GM19324 (cell line): ENCODE results near the gene CGB5.
"Not testable (repeated sequence)": the region's sequence is repeated elsewhere in the genome, so short reads cannot be mapped to it uniquely, and the experiment has no call there.

ENCODE experiments used
- ATAC-seq: cut with Tn5 transposase; IDR thresholded peaks from one replicate; pipeline ENCODE4 v1.9.1; 2021; ENCODE audit warnings: mild to moderate bottlenecking, moderate library complexity; ENCODE audit not compliant: unreplicated experiment, low FRiP score

The CGB5 gene

DNA sequence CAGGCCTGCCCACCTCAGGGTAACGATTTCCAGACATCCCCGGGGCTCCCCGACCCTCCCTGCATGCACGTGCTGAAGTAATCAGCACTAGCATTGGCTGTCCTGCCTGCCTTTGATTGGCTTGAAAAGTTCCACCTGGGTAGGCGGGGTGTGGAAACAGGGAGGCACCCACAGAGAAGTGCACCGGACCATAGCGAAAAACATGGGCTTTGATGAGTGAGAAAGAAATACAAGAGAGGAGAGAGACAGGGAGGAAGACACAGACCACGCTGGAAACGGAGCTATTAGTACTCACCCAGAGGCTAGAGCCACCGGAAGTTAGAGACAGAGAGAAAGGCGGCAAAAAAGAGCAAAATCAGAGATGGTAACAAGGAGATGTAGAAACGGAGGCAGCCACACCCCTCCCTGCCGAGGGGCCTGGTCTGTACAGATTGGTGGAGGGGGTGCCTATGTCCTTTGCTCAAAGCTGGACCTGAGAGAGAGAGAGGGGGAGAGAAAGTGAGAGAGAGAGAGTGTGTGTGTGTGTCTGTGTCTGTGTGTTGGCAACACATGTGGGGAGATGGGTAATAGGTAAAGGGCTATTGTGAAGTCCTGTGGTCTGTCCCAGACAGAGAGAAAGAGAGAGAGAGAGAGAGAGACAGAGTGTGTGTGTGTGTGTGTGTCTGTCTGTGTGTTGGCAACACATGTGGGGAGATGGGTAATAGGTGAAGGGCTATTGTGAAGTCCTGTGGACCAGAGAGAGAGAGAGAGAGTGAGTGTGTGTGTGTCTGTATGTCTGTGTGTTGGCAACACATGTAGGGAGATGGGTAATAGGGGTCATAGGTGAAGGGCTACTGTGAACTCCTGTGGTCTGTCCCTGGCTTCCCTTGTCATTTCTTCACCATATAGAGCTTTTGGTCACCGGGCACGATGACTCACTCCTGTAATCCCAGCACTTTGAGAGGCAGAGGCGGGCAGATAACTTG lies 22.4 kb upstream of the CGB5 start:
- no peak for ATAC-seq

DNA sequence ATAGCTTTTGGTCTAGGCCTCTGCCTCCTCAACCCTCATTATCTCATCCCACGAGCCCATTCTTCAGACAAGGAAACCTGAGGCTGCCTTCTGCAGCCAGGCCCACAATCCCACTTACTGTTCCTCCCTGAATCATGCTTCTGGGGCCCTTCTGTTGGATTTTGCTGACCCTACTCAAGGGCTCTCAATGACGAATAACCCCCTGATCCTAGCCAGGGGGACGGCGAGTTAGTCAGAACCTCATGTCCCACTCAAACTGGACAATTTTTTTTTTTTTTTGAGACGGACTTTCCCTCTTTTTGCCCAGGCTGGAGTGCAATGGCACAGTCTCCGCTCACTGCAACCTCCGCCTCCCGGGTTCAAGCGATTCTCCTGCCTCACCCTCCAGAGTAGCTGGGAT lies 21.5 kb upstream of the CGB5 start:
- no peak for ATAC-seq

DNA sequence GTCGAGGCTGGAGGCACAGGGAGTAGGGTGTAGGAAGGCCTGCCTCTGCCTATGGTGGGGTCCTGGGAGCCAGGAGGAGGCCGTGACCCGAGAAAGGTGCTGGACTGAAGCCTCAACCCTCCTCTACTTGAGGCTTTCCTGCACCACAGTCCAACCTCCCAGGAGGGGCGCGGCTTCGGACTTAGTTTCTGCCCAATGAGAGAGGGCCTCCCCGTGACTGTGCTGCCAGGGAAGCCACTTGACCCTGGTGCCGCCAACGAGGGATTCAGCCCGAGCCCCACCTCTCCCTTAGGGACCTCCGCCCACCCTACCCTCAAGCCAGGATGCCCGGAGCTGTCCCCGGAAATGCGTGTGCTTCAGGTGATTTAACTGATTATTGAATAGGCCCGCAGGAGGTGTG lies 19.4 kb upstream of the CGB5 start, which contains the start of gene CGB3:
Gene CGB3, minus strand, starts transcription at position 101 of the 400 bp plus-strand sequence. CDS start 362 bp downstream, outside the sequence.
- ATAC-seq, result not testable (repeated sequence)

DNA sequence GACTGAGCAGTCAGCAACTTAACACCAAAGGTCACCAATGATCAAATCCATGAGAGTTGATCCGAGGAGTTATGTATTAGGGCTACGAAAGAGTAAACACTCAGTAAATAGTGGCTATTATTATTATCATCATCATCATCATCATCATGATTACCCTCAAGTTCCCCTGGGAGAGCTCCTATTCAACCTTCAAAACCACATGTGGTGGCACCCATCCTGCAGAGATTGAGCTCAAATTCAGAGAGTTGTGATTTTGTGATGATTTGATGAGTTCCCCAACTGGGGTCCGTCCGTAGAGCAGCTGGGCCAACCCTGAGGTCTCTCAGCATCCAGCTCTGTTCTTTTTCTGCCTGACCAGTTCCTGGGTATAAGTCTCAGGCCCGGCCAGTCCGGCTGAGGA lies 18.6 kb upstream of the CGB5 start:
- ATAC-seq, result not testable (repeated sequence)

DNA sequence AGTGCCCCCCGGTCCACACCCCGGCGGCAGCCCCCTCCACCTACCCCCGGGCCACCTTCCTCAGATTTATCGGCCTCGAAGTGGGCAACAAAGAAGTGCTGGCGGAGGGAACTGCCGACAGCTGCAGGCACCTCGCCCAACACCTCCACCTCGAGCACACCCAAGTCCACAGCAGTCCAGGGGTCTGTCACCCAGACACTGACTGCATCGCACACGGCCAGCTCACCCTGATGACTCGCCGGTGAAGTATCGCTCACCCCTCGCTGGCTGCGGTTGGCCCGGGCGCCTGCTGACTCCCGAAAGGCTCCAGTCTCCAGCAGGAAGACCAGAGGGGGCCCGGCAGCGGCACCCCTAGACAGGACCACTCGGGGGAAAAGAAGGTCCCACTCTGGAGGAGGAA lies 18.0 kb upstream of the CGB5 start:
- ATAC-seq, result not testable (repeated sequence)

DNA sequence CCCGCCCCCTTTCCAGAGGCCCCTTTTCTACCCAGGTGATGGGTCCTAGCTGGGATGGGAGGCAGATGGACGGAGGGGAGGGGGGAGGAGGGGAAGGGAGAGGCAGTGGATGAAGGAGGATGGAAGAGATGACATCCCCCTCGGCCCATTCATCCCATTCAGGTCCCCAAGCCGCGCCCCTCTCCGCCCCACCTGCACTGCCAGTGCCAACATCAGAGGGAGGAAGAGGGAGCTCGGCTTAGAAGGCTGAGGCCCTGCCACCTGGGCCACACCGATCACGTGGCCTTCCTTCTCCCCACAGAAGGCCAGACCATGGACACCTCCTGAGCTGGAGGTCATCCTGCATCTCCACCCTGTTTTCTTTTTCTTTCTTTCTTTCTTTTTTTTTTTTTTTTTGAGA lies 15.0 kb upstream of the CGB5 start:
- not testable (repeated sequence) for ATAC-seq

DNA sequence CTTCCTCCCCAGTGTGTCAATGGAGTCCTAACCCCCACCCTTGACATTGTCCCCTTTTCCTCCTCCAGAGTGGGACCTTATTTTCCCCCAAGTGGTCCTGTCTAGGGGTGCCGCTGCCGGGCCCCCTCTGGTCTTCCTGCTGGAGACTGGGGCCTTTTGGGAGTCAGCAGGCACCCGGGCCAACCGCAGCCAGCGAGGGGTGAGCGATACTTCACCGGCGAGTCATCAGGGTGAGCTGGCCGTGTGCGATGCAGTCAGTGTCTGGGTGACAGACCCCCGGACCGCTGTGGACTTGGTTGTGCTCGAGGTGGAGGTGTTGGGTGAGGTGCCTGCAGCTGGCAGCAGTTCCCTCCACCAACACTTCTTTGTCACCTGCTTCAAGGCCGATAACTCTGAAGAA lies 13.9 kb upstream of the CGB5 start:
- not testable (repeated sequence) for ATAC-seq

DNA sequence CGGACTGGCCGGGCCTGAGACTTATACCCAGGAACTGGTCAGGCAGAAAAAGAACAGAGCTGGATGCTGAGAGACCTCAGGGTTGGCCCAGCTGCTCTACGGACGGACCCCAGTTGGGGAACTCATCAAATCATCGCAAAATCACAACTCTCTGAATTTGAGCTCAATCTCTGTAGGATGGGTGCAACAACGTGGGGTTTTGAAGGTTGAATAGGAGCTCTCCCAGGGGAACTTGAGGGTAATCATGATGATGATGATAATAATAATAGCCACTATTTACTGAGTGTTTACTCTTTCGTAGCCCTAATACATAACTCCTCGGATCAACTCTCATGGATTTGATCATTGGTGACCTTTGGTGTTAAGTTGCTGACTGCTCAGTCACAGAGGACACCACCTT lies 13.3 kb upstream of the CGB5 start:
- not testable (repeated sequence) for ATAC-seq

DNA sequence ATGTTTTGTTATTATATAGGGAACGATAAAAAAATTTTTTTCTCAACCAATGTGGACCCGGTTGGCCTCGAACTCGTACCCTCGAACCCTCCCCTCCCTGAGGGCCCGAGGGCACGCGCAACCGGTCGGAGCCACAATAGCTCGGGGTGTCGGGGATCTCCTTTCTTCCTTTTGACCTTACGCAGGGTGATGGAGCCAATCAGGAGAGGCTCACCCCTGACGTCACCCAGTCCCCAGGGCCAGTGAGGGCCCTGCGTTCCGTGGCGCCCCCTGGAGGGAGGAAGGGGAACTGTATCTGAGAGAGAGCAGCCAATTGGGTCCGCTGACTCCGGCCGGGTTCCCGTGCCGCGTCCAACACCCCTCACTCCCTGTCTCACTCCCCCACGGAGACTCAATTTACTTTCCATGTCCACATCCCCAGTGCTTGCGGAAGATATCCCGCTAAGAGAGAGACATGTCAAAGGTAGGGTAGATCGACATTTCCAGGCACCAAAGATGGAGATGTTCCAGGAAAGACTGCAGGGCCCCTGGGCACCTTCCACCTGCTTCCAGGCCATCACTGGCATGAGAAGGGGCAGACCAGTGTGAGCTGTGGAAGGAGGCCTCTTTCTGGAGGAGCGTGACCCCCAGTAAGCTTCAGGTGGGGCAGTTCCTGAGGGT lies 11.9 kb upstream of the CGB5 start, which contains the start of gene CGB2:
Gene CGB2, plus strand, starts transcription at position 249 of the 660 bp plus-strand sequence. Its CDS starts 206 bp downstream, at position 455.
- ATAC-seq, result not testable (repeated sequence)

DNA sequence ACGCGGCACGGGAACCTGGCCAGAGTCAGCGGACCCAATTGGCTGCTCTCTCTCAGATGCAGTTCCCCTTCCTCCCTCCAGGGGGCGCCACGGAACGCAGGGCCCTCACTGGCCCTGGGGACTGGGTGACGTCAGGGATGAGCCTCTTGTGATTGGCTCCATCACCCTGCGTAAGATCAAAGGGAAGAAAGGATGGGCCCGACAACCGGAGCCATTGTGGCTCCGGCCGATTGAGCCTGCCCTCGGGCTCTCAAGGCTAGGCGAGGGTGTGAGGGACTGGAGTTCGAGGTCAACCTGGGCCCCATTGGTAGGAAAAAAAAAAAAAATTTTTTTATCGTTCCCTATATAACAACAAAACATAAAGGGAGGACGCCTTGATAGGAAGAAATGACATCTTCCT lies 6.8 kb upstream of the CGB5 start, which contains the start of gene CGB1:
Gene CGB1, minus strand, starts transcription at position 81 of the 400 bp plus-strand sequence. CDS start 184 bp downstream, outside the sequence.
- not testable (repeated sequence) for ATAC-seq

DNA sequence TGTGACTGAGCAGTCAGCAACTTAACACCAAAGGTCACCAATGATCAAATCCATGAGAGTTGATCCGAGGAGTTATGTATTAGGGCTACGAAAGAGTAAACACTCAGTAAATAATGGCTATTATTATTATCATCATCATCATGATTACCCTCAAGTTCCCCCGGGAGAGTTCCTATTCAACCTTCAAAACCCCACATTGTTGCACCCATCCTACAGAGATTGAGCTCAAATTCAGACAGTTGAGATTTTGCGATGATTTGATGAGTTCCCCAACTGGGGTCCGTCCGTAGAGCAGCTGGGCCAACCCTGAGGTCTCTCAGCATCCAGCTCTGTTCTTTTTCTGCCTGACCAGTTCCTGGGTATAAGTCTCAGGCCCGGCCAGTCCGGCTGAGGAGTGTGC lies 5.5 kb upstream of the CGB5 start:
- not testable (repeated sequence) for ATAC-seq

DNA sequence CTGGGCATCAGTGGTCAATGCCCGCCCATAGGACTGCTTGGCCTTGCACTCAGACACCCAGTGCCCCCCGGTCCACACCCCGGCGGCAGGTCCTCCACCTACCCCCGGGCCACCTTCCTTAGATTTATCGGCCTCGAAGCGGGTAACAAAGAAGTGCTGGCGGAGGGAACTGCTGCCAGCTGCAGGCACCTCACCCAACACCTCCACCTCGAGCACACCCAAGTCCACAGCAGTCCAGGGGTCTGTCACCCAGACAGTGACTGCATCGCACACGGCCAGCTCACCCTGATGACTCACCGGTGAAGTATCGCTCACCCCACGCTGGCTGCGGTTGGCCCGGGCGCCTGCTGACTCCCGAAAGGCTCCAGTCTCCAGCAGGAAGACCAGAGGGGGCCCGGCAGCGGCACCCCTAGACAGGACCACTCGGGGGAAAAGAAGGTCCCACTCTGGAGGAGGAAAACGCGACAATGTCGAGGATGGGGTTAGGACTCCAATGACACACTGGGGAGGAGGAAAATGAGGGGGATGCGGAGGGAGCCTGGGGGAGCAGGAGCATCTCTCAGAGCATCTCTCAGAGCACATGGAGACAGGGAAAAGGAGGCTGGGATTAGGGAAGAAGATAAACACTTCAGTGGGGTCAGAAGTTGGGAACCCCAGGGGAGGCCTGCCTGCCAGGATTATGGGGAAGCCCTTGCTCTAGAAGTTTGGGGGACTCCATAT lies 4.9 kb upstream of the CGB5 start:
- ATAC-seq, result not testable (repeated sequence)

DNA sequence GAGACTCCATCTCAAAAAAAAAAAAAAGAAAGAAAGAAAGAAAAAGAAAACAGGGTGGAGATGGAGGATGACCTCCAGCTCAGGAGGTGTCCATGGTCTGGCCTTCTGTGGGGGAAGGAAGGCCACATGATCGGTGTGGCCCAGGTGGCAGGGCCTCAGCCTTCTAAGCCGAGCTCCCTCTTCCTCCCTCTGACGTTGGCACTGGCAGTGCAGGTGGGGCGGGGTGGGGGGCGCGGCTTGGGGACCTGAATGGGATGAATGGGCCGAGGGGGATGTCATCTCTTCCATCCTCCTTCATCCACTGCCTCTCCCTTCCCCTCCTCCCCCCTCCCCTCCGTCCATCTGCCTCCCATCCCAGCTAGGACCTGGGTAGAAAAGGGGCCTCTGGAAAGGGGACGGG lies 3.9 kb upstream of the CGB5 start:
- ATAC-seq, result not testable (repeated sequence)

DNA sequence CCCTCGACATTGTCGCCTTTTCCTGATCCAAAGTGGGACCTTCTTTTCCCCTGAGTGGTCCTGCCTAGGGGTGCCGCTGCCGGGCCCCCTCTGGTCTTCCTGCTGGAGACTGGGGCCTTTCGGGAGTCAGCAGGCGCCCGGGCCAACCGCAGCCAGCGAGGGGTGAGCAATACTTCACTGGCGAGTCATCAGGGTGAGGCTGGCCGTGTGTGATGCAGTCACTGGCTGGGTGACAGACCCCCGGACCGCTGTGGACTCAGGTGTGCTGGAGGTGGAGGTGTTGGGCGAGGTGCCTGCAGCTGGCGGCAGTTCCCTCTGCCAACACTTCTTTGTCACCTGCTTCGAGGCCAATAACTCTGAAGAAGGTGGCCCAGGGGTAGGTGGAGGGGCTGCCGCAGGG lies 1.5 kb upstream of the CGB5 start:
- no peak for ATAC-seq

DNA sequence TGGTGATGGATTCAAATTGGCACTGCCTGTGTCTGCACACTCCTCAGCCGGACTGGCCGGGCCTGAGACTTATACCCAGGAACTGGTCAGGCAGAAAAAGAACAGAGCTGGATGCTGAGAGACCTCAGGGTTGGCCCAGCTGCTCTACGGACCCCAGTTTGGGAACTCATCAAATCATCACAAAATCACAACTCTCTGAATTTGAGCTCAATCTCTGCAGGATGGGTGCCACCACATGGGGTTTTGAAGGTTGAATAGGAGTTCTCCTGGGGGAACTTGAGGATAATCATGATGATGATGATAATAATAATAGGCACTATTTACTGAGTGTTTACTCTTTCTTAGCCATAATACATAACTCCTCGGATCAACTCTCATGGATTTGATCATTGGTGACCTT lies 982 bp upstream of the CGB5 start:
- ATAC-seq, result not testable (repeated sequence)

DNA sequence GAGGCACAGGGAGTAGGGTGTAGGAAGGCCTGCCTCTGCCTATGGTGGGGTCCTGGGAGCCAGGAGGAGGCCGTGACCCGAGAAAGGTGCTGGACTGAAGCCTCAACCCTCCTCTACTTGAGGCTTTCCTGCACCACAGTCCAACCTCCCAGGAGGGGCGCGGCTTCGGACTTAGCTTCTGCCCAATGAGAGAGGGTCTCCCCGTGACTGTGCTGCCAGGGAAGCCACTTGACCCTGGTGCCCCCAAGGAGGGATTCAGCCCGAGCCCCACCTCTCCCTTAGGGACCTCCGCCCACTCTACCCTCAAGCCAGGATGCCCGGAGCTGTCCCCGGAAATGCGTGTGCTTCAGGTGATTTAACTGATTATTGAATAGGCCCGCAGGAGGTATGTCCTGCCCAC lies 5.4 kb downstream of the CGB5 start, which contains the start of gene CGB8:
Gene CGB8, minus strand, starts transcription at position 101 of the 400 bp plus-strand sequence. CDS start 372 bp downstream, outside the sequence.
- ATAC-seq, result not testable (repeated sequence)

DNA sequence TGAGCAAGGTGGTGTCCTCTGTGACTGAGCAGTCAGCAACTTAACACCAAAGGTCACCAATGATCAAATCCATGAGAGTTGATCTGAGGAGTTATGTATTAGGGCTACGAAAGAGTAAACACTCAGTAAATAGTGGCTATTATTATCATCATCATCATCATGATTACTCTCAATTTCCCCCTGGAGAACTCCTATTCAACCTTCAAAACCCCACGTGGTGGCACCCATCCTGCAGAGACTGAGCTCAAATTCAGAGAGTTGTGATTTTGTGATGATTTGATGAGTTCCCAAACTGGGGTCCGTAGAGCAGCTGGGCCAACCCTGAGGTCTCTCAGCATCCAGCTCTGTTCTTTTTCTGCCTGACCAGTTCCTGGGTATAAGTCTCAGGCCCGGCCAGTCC lies 6.2 kb downstream of the CGB5 start:
- not testable (repeated sequence) for ATAC-seq

DNA sequence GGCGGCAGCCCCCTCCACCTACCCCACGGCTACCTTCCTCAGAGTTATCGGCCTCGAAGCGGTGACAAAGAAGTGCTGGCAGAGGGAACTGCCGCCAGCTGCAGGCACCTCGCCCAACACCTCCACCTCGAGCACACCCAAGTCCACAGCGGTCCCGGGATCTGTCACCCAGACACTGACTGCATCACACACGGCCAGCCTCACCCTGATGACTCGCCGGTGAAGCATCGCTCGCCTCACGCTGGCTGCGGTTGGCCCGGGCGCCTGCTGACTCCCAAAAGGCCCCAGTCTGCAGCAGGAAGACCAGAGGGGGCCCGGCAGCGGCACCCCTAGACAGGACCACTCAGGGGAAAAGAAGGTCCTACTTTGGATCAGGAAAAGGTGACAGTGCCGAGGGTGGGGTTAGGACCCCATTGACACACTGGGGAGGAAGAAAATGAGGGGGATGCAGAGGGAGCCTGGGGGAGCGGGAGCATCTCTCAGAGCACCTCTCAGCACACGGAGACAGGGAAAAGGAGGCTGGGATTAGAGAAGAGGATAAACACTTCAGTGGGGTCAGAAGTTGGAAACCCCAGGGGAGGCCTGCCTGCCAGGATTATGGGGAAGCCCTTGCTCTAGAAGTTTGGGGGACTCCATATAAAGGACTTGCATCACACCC lies 6.9 kb downstream of the CGB5 start:
- not testable (repeated sequence) for ATAC-seq

DNA sequence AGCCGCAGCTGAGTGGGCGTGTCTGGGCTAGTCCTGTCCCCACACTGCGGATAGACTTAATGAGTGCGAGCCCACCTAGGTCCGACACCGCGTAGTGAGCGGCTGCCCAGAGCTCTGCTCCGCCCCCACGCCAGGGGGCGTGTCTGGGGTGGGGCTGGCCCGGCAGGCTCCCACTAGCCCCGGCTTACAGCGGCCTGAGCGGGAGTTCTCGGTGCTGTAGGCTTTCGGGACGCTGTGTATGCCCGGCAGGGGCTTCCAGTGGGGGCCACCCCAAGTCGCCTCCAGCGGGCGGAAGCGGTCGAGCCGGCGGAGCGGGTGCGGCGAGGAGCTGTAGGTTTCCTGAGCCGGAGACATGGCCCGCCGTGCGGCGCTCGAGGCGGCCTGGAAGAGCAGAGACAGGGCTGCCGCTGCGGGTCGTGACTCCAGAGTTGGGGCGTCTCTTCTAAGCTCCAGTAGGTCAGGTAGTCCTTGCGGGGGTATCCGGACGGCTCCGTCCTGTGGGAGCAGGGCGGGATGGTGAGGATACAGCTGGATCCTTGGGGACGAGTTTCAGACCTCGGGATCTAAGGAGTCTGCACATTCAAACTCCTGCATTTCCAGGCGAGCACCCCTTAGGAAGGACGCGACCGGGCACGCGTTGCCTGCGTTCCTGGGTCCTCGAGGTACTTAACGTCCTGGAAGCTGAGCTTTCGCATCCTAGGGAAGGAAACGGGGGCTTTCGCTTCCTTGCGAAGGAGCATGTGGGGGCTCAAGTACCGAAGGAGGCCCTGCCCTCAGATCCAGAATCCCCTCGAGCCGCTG lies 12.7 kb downstream of the CGB5 start:
- no peak for ATAC-seq
